Measurements from ENCODE around the gene CHRNA10.

The CHRNA10 gene

GRCh38 chr11:3631331-3631730, 39.9 kb downstream of the CHRNA10 start:
- TF ChIP-seq GATA1 (IDR thresholded peaks at IDR 0.05; ENCODE audit: low read depth, low read length): no peak
- DNase-seq: no peak

- TF ChIP-seq POLR2A (IDR thresholded peaks at IDR 0.05; ENCODE audit: low read length) (no peak), GATA1 (IDR thresholded peaks at IDR 0.05; ENCODE audit: low read depth, low read length) (no peak)
- DNase-seq: no peak
Measured at GRCh38 chr11:3627291-3627690, 43.9 kb downstream of the CHRNA10 start.

GRCh38 chr11:3626250-3626960, 44.8 kb downstream of the CHRNA10 start:
- no peak for DNase-seq
- TF ChIP-seq POLR2A (IDR thresholded peaks at IDR 0.05; ENCODE audit: low read length): no peak
- TF ChIP-seq GATA1 (IDR thresholded peaks at IDR 0.05; ENCODE audit: low read depth, low read length): no peak

- no peak for DNase-seq
- TF ChIP-seq POLR2A (IDR thresholded peaks at IDR 0.05; ENCODE audit: low read length): no peak
- TF ChIP-seq GATA1 (IDR thresholded peaks at IDR 0.05; ENCODE audit: low read depth, low read length): no peak
Measured at GRCh38 chr11:3623767-3624458, 47.3 kb downstream of the CHRNA10 start.

- no peak for TF ChIP-seq POLR2A (IDR thresholded peaks at IDR 0.05; ENCODE audit: low read length)
- TF ChIP-seq GATA1 (IDR thresholded peaks at IDR 0.05; ENCODE audit: low read depth, low read length): no peak
- DNase-seq: no peak
Measured at GRCh38 chr11:3623121-3623520, 48.1 kb downstream of the CHRNA10 start.

GRCh38 chr11:3622521-3622920, 48.7 kb downstream of the CHRNA10 start:
- no peak for DNase-seq
- TF ChIP-seq GATA1 (IDR thresholded peaks at IDR 0.05; ENCODE audit: low read depth, low read length): no peak
- TF ChIP-seq POLR2A (IDR thresholded peaks at IDR 0.05; ENCODE audit: low read length): no peak

GRCh38 chr11:3617990-3618389, 53.2 kb downstream of the CHRNA10 start:
- DNase-seq: no peak
- TF ChIP-seq POLR2A (IDR thresholded peaks at IDR 0.05; ENCODE audit: low read length): no peak
- no peak for TF ChIP-seq GATA1 (IDR thresholded peaks at IDR 0.05; ENCODE audit: low read depth, low read length)

- DNase-seq: no peak
- no peak for TF ChIP-seq GATA1 (IDR thresholded peaks at IDR 0.05; ENCODE audit: low read depth, low read length)
- no peak for TF ChIP-seq POLR2A (IDR thresholded peaks at IDR 0.05; ENCODE audit: low read length)
Measured at GRCh38 chr11:3616721-3617460, 54.3 kb downstream of the CHRNA10 start.

- DNase-seq: no peak
- TF ChIP-seq POLR2A (IDR thresholded peaks at IDR 0.05; ENCODE audit: low read length): no peak
- no peak for TF ChIP-seq GATA1 (IDR thresholded peaks at IDR 0.05; ENCODE audit: low read depth, low read length)
Measured at GRCh38 chr11:3615998-3616397, 55.2 kb downstream of the CHRNA10 start.

Data from erythroblast (primary cell).